Urinary bladder (tissue), 4 donors: ENCODE results near the gene RAB43. TPM values are rescaled to one million over a fixed set of nuclear protein-coding genes. Genes with fewer than 3 reads are reported as not detected.
"Not testable (repeated sequence)": the region's sequence is repeated elsewhere in the genome, so short reads cannot be mapped to it uniquely, and the experiment has no call there.

Experiments
- DNase-seq: peaks from one replicate; pipeline ENCODE4 v3.0.0-alpha.2; 2015; ENCODE audit errors: extremely low spot score
- H3K27ac ChIP-seq: one replicate; pipeline ENCODE4 v1.5.1; 2013; ENCODE audit warnings: low read depth, mild to moderate bottlenecking, moderate library complexity
- H3K36me3 ChIP-seq: one replicate; pipeline ENCODE4 v1.6.1; 2013; ENCODE audit warnings: mild to moderate bottlenecking, moderate library complexity; ENCODE audit not compliant: insufficient read depth
- H3K4me1 ChIP-seq: one replicate; pipeline ENCODE4 v1.6.1; 2013; ENCODE audit warnings: mild to moderate bottlenecking, moderate library complexity; ENCODE audit not compliant: insufficient read depth
- H3K4me3 ChIP-seq: one replicate; pipeline ENCODE4 v1.5.1; 2013; ENCODE audit warnings: low read depth, low read length
- WGBS: extraction: QIAGEN DNeasy Blood & Tissue Kit; methylation state at CpG from one replicate; pipeline ENCODE4 v1.1.7; 2013; 5-methylcytosine and 5-hydroxymethylcytosine counted together
- polyA plus RNA-seq: library from polyadenylated mRNA; stranded (reverse); fragments of 200-250 nt; gene quantifications from one replicate; pipeline ENCODE4 v1.2.3, GENCODE V29; 2013
- total RNA-seq: library from RNA; depleted of rRNA; stranded (reverse); fragments of >200 nt; gene quantifications from one replicate; pipeline ENCODE4 v1.2.3, GENCODE V29; 2014
- donor health status: healthy with polysubstance abuse.
- donor health status: healthy.

The RAB43 gene
- total RNA-seq: 6.0 TPM
- polyA plus RNA-seq: 11.3 TPM

- Histone ChIP-seq H3K36me3 (no peaks in the 10 kb centered on the region), H3K27ac (peak within 1 kb of the TSS; percentile 94), H3K4me3 (peak within 1 kb of the TSS; percentile 68), H3K4me1 (no peaks in the 10 kb centered on the region)
- DNase-seq: peak; percentile 76
- WGBS: 3% methylated on average over 59 of the region's 60 CpGs
These were observed at the start of gene RAB43 for GRCh38 chr3:129121792-129122411. TSS of gene RAB43 (minus strand) at chr3:129121804. CDS start at chr3:129121489, 315 bp downstream.

GRCh38 chr3:129166579-129167332 lies 45.2 kb upstream of the RAB43 start:
- Histone ChIP-seq H3K27ac (no peak overlapping the region), H3K4me1 (no peaks in the 10 kb centered on the region), H3K4me3 (no peak overlapping the region), H3K36me3 (peaks cover 6% of the 10 kb centered on the region)
- DNase-seq: no peak
- WGBS: 81% methylated on average over 15 of the region's 15 CpGs

- H3K36me3 ChIP-seq, DNase-seq, H3K4me3 ChIP-seq, H3K27ac ChIP-seq, H3K4me1 ChIP-seq: not testable (repeated sequence)
- WGBS: 93% methylated on average over 8 of the region's 8 CpGs
These were observed 44.0 kb upstream of the RAB43 start for GRCh38 chr3:129165594-129165993.

GRCh38 chr3:129164500-129164899 lies 42.9 kb upstream of the RAB43 start:
- 87% methylated on average over 7 of the region's 7 CpGs for WGBS
- peaks cover 4% of the 10 kb centered on the region for H3K36me3 ChIP-seq
- H3K4me1 ChIP-seq: no peaks in the 10 kb centered on the region
- no peak overlapping the region for H3K4me3 ChIP-seq
- H3K27ac ChIP-seq: no peak overlapping the region
- no peak for DNase-seq

DNA sequence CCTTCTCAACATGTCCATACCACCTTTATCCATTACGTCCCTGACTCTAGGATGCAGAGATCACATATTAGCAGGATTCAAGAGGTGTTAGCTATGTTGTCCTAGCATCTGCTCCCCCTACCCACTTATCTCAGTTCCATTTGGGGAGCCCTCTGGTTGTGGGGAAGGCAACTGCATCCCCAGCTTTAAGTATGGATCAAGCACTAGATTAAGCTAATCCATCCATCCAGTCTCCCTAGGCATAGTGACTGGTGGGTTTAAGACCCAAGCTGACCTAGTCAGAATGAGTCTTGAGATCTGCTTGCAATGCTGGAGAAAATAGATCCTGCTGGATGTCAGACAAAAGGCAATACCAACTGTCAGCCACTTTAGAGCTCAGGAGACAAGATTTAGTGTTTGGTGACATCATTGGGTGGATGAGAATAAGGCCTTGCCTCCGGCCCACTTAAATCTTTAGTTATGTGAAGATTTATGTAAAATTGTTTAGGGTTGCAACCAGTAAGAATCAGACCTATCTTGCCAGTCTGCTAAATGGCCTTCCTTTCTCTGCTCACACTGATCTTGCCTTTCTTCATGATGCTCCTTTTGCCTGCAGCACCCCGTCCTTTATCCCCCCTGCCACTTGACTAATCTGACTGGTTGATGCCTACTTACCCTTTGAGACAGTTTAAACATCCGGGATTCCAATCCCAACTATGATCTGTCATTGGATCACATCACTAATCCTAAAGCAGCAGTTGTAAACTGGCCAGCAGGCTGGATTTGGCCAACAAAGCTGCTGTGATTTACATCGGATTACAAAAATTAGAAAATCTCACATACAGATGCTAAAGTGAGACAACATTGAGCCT lies 41.4 kb upstream of the RAB43 start:
- Histone ChIP-seq H3K4me3 (no peak overlapping the region), H3K27ac (no peak overlapping the region)
- WGBS: 55% methylated on average over 5 of the region's 5 CpGs

GRCh38 chr3:129161860-129162271 lies 40.3 kb upstream of the RAB43 start:
- Histone ChIP-seq H3K4me3 (peak overlapping the region; percentile 80), H3K4me1 (no peaks in the 10 kb centered on the region), H3K27ac (peak overlapping the region; percentile 4), H3K36me3 (peaks cover 4% of the 10 kb centered on the region)
- no peak for DNase-seq
- 2% methylated on average over 12 of the region's 12 CpGs for WGBS

More for the DNA sequence above, 41.4 kb upstream of the RAB43 start:
- H3K4me1 ChIP-seq: no peaks in the 10 kb centered on the region
- peaks cover 2% of the 10 kb centered on the region for H3K36me3 ChIP-seq
- DNase-seq: no peak

DNA sequence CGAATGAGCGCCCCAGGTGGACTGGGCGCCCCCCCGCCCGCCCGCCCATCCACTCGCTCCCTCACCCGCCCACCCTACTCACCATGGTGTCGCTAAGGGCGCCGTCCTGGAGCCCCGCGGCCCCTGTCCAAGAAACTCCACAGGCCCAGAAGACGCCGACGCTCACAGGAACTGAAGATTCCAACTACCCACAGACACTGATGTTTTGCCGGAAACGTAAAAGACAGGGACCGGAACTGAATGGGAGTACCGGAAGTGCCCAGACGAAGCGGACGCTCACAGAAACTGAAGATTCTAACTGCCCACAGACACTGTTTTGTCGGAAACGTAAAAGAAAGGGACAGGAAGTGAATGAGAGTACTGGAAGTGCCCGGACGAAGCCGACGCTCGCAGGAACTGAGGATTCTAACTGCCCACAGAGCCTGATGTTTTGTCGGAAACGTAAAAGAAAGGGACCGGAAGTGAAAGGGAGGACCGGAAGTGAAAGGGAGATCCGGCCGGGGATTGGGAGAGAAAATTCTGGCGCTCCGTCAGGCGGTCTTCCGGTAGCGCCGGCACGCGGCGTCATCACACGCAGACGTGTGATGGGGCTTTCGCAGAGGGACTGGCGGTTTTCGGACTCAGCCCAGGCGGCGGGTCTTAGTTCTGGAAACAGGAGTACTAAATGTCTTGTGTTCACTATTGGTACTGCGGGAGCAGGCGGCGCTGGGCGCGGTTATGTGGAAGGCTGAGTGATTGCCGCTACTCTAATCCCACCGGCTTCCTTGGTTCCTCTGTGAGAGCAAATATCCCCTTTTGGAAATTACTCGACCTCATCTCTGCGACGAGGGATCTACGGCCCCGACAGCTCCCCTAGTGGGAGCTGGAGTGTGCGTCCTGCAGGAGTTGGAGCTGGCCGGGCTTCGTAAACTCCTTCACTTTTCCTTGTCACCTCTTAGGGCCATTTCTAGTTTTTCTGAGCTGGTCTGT lies 39.6 kb upstream of the RAB43 start, which contains the start of gene ISY1:
ISY1 (minus strand) TSS at position 173 of the 969 bp plus-strand sequence; CDS start at position 85, 88 bp downstream.
- Histone ChIP-seq H3K36me3 (peaks cover 2% of the 10 kb centered on the region), H3K4me3 (peak within 1 kb of the TSS; percentile 80), H3K27ac (peak within 1 kb of the TSS; percentile 77), H3K4me1 (no peaks in the 10 kb centered on the region)
- under 1% methylated on average over 67 of the region's 67 CpGs for WGBS
- DNase-seq: peak; percentile 96

- no peak for DNase-seq
- Histone ChIP-seq H3K4me3 (no peak overlapping the region), H3K4me1 (no peaks in the 10 kb centered on the region), H3K36me3 (peaks cover 5% of the 10 kb centered on the region), H3K27ac (no peak overlapping the region)
These were observed 23.2 kb upstream of the RAB43 start for GRCh38 chr3:129144786-129145185.

DNA sequence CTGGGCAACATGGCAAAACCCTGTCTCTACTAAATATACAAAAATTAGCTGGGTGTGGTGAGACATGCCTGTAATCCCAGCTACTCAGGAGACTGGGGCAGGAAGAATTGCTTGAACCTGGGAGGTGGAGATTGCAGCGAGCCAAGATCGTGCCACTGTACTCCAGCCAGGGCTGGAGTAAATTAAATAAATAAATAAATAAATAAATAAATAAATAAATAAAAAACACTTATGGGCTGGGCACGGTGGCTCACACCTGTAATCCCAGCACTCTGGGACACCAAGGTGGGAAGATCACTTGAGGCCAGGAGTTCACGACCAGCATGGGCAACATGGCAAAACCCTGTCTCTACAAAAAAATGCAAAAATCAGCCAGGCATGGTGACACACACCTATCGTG lies 19.4 kb upstream of the RAB43 start:
- not testable (repeated sequence) for H3K27ac ChIP-seq, H3K4me1 ChIP-seq, H3K4me3 ChIP-seq, H3K36me3 ChIP-seq, DNase-seq
- WGBS: 94% methylated on average over 5 of the region's 5 CpGs

- DNase-seq: no peak
- WGBS: 71% methylated on average over 1 of the region's 1 CpG
- Histone ChIP-seq H3K4me1 (no peaks in the 10 kb centered on the region), H3K4me3 (no peak overlapping the region), H3K27ac (no peak overlapping the region), H3K36me3 (peaks cover 7% of the 10 kb centered on the region)
These were observed 18.3 kb upstream of the RAB43 start for GRCh38 chr3:129139911-129140310.

DNA sequence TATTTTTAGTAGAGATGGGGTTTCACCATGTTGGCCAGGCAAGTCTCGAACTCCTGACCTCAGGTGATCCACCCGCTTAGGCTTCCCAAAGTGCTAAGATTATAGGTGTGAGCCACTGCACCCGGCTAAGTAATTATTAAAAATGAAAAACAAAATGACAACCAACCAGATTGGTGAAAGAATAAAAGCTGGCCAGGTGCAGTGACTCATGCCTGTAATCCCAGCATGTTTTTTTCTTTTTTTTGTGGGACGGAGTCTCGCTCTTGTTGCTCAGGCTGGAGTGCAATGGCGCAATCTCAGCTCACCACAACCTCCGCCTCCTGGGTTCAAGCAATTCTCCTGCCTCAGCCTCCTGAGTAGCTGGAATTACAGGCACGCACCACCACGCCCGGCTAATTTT lies 14.7 kb upstream of the RAB43 start:
- WGBS: 96% methylated on average over 10 of the region's 10 CpGs
- H3K27ac ChIP-seq, H3K4me3 ChIP-seq, H3K4me1 ChIP-seq, DNase-seq, H3K36me3 ChIP-seq: not testable (repeated sequence)

DNA sequence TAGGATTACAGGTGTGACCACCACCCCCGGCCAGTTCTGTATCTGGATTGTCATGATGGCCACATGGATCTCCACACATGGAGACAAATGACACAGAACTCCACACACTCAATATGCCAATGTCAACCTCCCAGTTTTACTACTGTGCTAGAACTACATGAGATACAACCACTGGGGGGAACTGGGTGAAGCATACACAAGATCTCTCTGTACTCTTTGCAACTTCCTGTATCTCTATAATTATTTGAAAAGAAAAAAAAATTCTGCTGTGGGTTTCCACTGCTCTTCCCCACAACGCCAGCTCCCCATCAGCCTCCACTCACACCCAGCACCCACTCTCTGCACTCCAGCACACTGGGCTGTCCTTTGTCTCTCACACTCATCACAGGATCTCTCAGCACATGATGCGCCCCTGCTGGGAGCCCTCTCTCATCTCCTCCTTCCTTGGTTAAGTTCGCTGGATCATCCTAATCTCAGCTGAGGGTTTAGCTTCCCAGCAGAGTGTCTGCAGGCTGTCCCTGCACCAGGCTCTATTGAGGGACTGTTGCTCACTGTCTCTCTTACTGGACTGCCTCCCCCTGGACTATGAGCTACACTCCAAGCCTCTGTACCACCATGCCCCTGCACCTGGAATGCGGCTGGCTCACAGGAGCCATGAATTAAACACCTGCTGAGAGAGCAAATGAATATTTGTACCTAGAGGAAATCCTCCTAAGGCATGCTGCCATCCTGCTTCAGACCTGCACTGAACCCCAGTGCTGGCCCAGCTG lies 10.7 kb upstream of the RAB43 start:
- Histone ChIP-seq H3K27ac (no peak overlapping the region), H3K4me1 (no peaks in the 10 kb centered on the region), H3K4me3 (no peak overlapping the region), H3K36me3 (peaks cover 3% of the 10 kb centered on the region)
- DNase-seq: no peak
- WGBS: 82% methylated on average over 5 of the region's 5 CpGs
